Measurements from ENCODE around the gene SPATA24. TPM values are rescaled to one million over a fixed set of nuclear protein-coding genes. Genes with fewer than 3 reads are reported as not detected.

Gene SPATA24
- total RNA-seq, 4 donors from 2014 or later, result 1.5 to 13.5 (median 6.3) TPM

GRCh38 chr5:139395844-139396640 is 7.8 kb downstream of the SPATA24 start:
- no peaks in the 10 kb centered on the region for H3K9me3 ChIP-seq
- peaks cover 0 to 47% (median 26%) of the 10 kb centered on the region in 3 donors for H3K4me1 ChIP-seq
- peaks cover 35% of the 10 kb centered on the region for H3K27me3 ChIP-seq
- TF ChIP-seq POLR2A (IDR thresholded peaks at IDR 0.05) (no peak), POLR2AphosphoS5 (IDR thresholded peaks at IDR 0.05) (no peak), EP300 (IDR thresholded peaks at IDR 0.05) (no peak), CTCF (IDR thresholded peaks at IDR 0.05) (no peak)
- H3K36me3 ChIP-seq, result peaks cover 0 to 6% of the 10 kb centered on the region in 2 donors
- no peak overlapping the region for H3K4me3 ChIP-seq
- WGBS, 2 donors (ENCODE audit: low coverage in 1 of 2), result 100% methylated on average over 1 to 3 of the region's 8 CpGs
- ATAC-seq, result no peak
- H3K27ac ChIP-seq, result peak overlapping the region in 3 of 4 donors; percentile 82 to 85 (median 83)

- Histone ChIP-seq H3K27ac (peak within 1 kb of the TSS; percentile 41 to 85 (median 82)), H3K36me3 (no peaks in the 10 kb centered on the region), H3K27me3 (peaks cover 35% of the 10 kb centered on the region), H3K4me1 (peaks cover 0 to 54% (median 26%) of the 10 kb centered on the region in 3 donors), H3K4me3 (peak within 1 kb of the TSS; percentile 49 to 63), H3K9me3 (no peaks in the 10 kb centered on the region)
- ATAC-seq, result peak; percentile 63
- WGBS, 2 donors (ENCODE audit: low coverage in 1 of 2), result 100% methylated on average over 2 of the region's 76 CpGs; no CpG with 5 or more reads in 1 of the 2 donors
- no peak for TF ChIP-seq POLR2AphosphoS5 (IDR thresholded peaks at IDR 0.05)
- TF ChIP-seq CTCF (IDR thresholded peaks at IDR 0.05), result no peak
- no peak for TF ChIP-seq EP300 (IDR thresholded peaks at IDR 0.05)
- TF ChIP-seq POLR2A (IDR thresholded peaks at IDR 0.05), result peak in 1 of 2 donors; percentile 6
Measured at GRCh38 chr5:139394654-139395566, 9.0 kb downstream of the SPATA24 start, which contains the start of gene PROB1. Gene PROB1, minus strand, starts transcription at chr5:139395104. Its CDS starts 23 bp downstream, at chr5:139395081.

- H3K4me3 ChIP-seq, result peak overlapping the region; percentile 49 to 63
- H3K27me3 ChIP-seq, result peaks cover 35% of the 10 kb centered on the region
- peak; percentile 61 for ATAC-seq
- no peaks in the 10 kb centered on the region for H3K36me3 ChIP-seq
- peaks cover 0 to 54% (median 26%) of the 10 kb centered on the region in 3 donors for H3K4me1 ChIP-seq
- TF ChIP-seq CTCF (IDR thresholded peaks at IDR 0.05) (peak in 3 of 4 experiments; percentile 40 to 58 (median 43)), EP300 (IDR thresholded peaks at IDR 0.05) (no peak), POLR2A (IDR thresholded peaks at IDR 0.05) (no peak), POLR2AphosphoS5 (IDR thresholded peaks at IDR 0.05) (no peak)
- no CpG with 5 or more reads among the region's 62 CpGs for WGBS, 2 donors (ENCODE audit: low coverage in 1 of 2)
- no peaks in the 10 kb centered on the region for H3K9me3 ChIP-seq
- peak overlapping the region; percentile 41 to 85 (median 82) for H3K27ac ChIP-seq
Measured at GRCh38 chr5:139394123-139394653, 9.7 kb downstream of the SPATA24 start.

GRCh38 chr5:139393497-139394122 is 10.3 kb downstream of the SPATA24 start:
- ATAC-seq, result no peak
- H3K4me3 ChIP-seq, result peak overlapping the region; percentile 49 to 63
- no peaks in the 10 kb centered on the region for H3K36me3 ChIP-seq
- H3K4me1 ChIP-seq, result peaks cover 0 to 56% (median 27%) of the 10 kb centered on the region in 3 donors
- peaks cover 35% of the 10 kb centered on the region for H3K27me3 ChIP-seq
- TF ChIP-seq POLR2AphosphoS5 (IDR thresholded peaks at IDR 0.05) (no peak), POLR2A (IDR thresholded peaks at IDR 0.05) (no peak), EP300 (IDR thresholded peaks at IDR 0.05) (no peak), CTCF (IDR thresholded peaks at IDR 0.05) (no peak)
- no CpG with 5 or more reads among the region's 49 CpGs for WGBS, 2 donors (ENCODE audit: low coverage in 1 of 2)
- H3K9me3 ChIP-seq, result no peaks in the 10 kb centered on the region
- H3K27ac ChIP-seq, result peak overlapping the region in 3 of 4 donors; percentile 82 to 85 (median 83)
